Activated naive CD4-positive, alpha-beta T cell treated with Interleukin-2 at 50 U/mL for 16 hours (primary cell): ENCODE measurements around the gene SLC27A1.
"Not testable (repeated sequence)": the region's sequence is repeated elsewhere in the genome, so short reads cannot be mapped to it uniquely, and the experiment has no call there.

ENCODE experiments used
- DNase-seq: peaks from one replicate; pipeline ENCODE4 v3.0.0-alpha.2; 2020

Gene SLC27A1

DNA sequence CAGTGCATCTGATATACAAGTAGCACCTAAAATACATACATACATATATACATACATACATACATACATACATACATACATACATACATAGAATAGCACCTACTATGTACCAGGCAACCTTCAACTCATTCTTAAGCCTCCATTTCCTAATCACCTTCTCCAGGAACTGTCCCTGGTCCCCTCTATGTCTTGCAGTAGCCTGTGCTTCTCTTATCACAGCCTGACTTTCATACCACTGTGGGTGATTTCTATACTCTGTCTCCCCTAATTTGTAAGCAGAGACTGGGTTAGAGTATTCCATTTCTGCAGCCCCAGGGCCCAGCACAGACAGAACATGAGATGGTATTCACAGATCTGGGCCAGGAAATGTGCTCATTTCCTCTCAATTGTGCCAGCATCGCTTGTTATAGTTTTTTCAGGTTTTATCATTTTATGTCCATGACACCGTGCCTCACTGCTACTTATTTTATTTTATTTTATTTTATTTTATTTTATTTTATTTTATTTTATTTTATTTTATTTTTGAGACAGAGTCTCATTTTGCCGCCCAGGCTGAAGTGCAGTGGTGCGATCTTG lies 70.9 kb downstream of the SLC27A1 start:
- no peak for DNase-seq

DNA sequence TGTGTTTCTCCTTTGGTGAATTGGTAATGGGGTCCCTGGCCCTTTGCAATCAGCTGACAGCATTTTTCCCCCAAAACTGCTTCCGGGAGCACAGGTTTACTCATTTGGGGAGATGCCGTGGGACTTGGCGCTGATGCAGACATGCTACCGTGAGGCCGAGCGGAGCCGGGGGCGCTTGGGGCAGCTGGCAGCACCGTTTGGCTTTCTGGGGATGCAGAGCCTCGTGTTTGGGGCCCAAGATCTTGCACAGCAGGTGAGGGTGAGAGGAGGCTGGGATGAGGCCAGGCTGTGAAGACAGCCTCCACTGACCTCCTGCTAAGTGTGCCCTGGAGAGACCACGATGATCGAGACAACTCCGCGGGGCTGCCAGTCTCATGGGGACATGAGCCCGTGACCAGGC lies 71.7 kb downstream of the SLC27A1 start:
- no peak for DNase-seq

GRCh38 chr19:17542793-17543582 lies 72.7 kb downstream of the SLC27A1 start:
- DNase-seq: no peak

GRCh38 chr19:17543986-17544385 lies 73.7 kb downstream of the SLC27A1 start:
- no peak for DNase-seq

DNA sequence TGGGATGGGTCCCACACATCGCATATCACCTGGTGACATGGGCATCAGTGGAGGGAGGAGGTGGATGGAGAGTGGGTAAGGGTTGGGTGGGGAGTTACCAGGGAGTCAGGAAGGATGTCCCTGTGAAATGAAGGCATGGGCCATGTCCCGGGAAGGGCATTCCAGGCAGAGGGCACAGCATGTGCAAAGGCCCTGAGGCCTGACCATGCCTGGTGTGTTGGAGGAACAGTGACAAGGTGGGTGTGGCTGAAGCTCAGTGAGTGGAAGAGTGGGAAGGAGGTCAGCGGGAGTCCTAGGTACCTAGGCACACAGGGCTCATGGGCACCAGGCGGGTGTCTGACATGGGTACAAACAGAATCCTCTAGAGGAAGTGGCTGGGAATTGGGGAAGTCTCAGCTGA lies 74.1 kb downstream of the SLC27A1 start:
- no peak for DNase-seq

GRCh38 chr19:17548145-17548544 lies 77.8 kb downstream of the SLC27A1 start:
- DNase-seq: no peak

- no peak for DNase-seq
Measured at GRCh38 chr19:17549085-17549740, 78.9 kb downstream of the SLC27A1 start.

GRCh38 chr19:17550076-17550667 lies 79.8 kb downstream of the SLC27A1 start:
- DNase-seq: no peak

DNA sequence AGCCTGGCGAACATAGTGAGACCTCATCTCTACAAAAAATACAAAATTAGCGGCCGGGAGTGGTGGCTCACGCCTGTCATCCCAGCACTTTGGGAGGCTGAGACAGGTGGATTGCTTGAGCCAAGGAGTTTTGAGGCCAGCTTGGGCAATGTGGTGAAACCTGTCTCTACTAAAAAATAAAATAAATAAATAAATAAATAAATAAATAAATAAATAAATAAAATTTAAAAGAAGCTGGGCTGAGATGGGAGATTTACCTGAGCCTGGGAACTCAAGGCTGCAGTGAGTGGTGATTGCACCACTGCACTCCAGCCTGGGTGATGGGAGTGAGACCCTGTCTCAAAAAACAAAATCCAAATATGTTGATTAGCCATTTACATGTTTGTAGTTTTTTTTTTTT lies 82.4 kb downstream of the SLC27A1 start:
- DNase-seq: not testable (repeated sequence)

DNA sequence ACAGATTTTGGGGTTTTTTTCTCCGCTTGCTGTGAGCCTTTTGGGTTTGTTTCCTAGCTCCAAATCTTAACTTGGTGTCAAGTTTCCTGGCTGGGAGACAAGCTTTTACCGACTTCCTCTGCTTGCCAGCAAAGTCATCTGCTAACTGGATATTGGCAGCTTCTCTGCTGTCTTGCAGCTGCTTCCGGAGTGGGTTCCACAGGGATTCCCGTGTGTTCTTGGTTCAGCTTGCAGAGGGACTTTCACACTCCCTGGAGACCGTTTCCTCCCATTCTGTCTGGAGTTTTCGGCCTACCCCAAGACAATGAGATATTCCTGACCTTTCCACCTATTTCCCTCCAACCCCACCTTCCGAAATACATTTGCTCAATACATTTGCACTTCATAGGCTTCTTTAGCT lies 82.9 kb downstream of the SLC27A1 start:
- no peak for DNase-seq

DNA sequence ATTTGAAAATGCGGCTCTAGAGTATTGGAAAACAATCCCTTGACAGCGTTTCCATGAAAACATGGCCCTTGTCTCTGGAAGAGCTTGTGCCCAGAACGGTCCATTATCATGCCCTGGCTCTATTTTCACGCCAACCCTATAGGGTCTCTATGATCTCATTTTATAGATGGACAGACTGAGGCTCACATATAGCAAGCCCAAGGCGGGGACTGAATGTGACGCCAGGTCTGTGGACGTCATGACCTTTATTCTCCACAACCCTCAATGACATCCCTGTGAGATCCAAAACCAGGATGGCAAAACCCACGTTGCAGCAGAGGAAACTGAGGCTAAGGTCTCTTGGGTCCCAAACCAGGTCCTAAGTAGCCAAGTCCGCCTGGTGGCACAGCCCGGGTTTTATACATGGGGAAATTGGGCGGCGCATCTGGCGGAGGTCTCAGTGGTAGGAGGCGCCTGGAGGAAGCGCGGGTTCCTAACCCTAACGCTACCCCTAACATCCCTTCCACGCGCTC lies 84.7 kb downstream of the SLC27A1 start:
- no peak for DNase-seq

- DNase-seq: peak; percentile 99
Measured at GRCh38 chr19:17555480-17555928, 85.2 kb downstream of the SLC27A1 start, which contains the start of gene COLGALT1. Gene COLGALT1 (plus strand): TSS chr19:17555649. CDS start chr19:17555714, 65 bp downstream.
